H1 (cell line): Measurements from ENCODE around the gene ALAS1. TPM values are rescaled to one million over a fixed set of nuclear protein-coding genes. Genes with fewer than 3 reads are reported as not detected.

Source experiments
- CTCF ChIA-PET: fragments of 300-600 bp; sonication (Branson Sonifier 250); formaldehyde crosslinking; loops from one replicate; lab custom pipeline; 2021; ENCODE audit not compliant: partially characterized antibody; lab: Charles Lee
- POLR2A ChIA-PET: fragments of 300-600 bp; sonication (Branson Sonifier 250); formaldehyde crosslinking; loops from one replicate; lab custom pipeline; 2021; ENCODE audit warnings: inconsistent platforms; ENCODE audit not compliant: partially characterized antibody; lab: Charles Lee
- DNase-seq, 2 experiments: peaks; one replicate each; pipeline versions ENCODE4 v3.0.0 to v3.0.0-alpha.2; 2010 to 2022; ENCODE audit warnings: low spot score in 2 of 2, low read depth in 1 of 2, mixed read lengths in 1 of 2
- FAIRE-seq: peaks from 2 replicates; lab custom pipeline; 2011; peaks lifted over from hg19 to GRCh38; lab: Jason Lieb, UNC
- H2AFZ ChIP-seq: 2 replicates; pipeline ENCODE4 v1.8.1; 2012; ENCODE audit warnings: low read length, inconsistent platforms
- H2AK5ac ChIP-seq: 2 replicates; pipeline ENCODE4 v1.6.1; 2013; ENCODE audit warnings: low read depth, low read length
- H2BK120ac ChIP-seq: replicated peaks from 2 replicates; pipeline ENCODE3; 2013; ENCODE audit warnings: low read depth, low read length, inconsistent platforms
- H2BK12ac ChIP-seq: 2 replicates; pipeline ENCODE4 v1.6.1; 2013; ENCODE audit warnings: low read depth, low read length
- H2BK15ac ChIP-seq: 2 replicates; pipeline ENCODE4 v1.6.1; 2013; ENCODE audit warnings: low read length
- H2BK20ac ChIP-seq: 2 replicates; pipeline ENCODE4 v1.6.1; 2013; ENCODE audit warnings: low read length
- H2BK5ac ChIP-seq: 2 replicates; pipeline ENCODE4 v1.6.1; 2013; ENCODE audit warnings: low read depth, low read length
- H3K14ac ChIP-seq: 2 replicates; pipeline ENCODE4 v1.6.1; 2013; ENCODE audit warnings: inconsistent platforms; ENCODE audit not compliant: insufficient read length
- H3K18ac ChIP-seq: 2 replicates; pipeline ENCODE4 v1.6.1; 2013; ENCODE audit warnings: low read length; ENCODE audit errors: extremely low read depth
- H3K23ac ChIP-seq: 2 replicates; pipeline ENCODE4 v1.6.1; 2013; ENCODE audit warnings: inconsistent platforms; ENCODE audit not compliant: insufficient read length
- H3K23me2 ChIP-seq: 2 replicates; pipeline ENCODE4 v1.6.1; 2013; ENCODE audit warnings: low read depth, low read length
- H3K27ac ChIP-seq: 2 replicates; pipeline ENCODE4 v1.6.1; 2011; ENCODE audit warnings: low read depth, low read length, inconsistent platforms
- H3K27me3 ChIP-seq, 4 experiments: replicated peaks in 1 of 4; 1 replicate in 1 of 4; 2 replicates in 3 of 4; pipeline versions ENCODE4 v1.6.1 to v1.8.1; 2011 to 2013; ENCODE audit warnings: low read length in 3 of 4, mild to moderate bottlenecking in 3 of 4, inconsistent platforms in 2 of 4, mixed read lengths in 2 of 4, moderate library complexity in 1 of 4; ENCODE audit not compliant: control insufficient read depth in 3 of 4, insufficient read depth in 3 of 4; ENCODE audit errors: extremely low read depth in 1 of 4
- H3K36me3 ChIP-seq, 4 experiments: 2 replicates each; pipeline versions ENCODE4 v1.6.1 to v1.8.1; 2011 to 2013; ENCODE audit warnings: mild to moderate bottlenecking in 4 of 4, low read length in 3 of 4, moderate library complexity in 2 of 4, control low read depth in 1 of 4, inconsistent platforms in 1 of 4; ENCODE audit not compliant: insufficient read depth in 4 of 4, control insufficient read depth in 2 of 4
- H3K4ac ChIP-seq: replicated peaks from 2 replicates; pipeline ENCODE3; 2013; ENCODE audit warnings: low read length, low read depth, mixed read lengths, inconsistent platforms; ENCODE audit not compliant: insufficient read length
- H3K4me1 ChIP-seq, 4 experiments: replicated peaks in 1 of 4; 1 replicate in 1 of 4; 2 replicates in 3 of 4; pipeline versions ENCODE4 v1.6.1 to v1.8.1; 2011 to 2013; ENCODE audit warnings: low read length in 3 of 4, inconsistent platforms in 2 of 4, mixed read lengths in 1 of 4; ENCODE audit not compliant: insufficient read depth in 4 of 4, control insufficient read depth in 3 of 4
- H3K4me2 ChIP-seq, 2 experiments: 2 replicates each; pipeline versions ENCODE4 v1.6.1 to v1.8.1; 2011 to 2013; ENCODE audit warnings: low read depth in 2 of 2, low read length in 2 of 2, control low read depth in 1 of 2, inconsistent platforms in 1 of 2, mild to moderate bottlenecking in 1 of 2; ENCODE audit not compliant: insufficient read depth in 1 of 2
- H3K4me3 ChIP-seq, 4 experiments: fragments of 200-600, 300-600 bp in 1 of 4; sonication (generic), shearing (Covaris generic), sonication (Bioruptor Twin) in 1 of 4; 2 replicates each; pipeline versions ENCODE4 v1.5.1 to v1.8.1; 2011 to 2016; ENCODE audit warnings: low read length in 4 of 4, low read depth in 3 of 4, control low read depth in 2 of 4, inconsistent platforms in 2 of 4, mild to moderate bottlenecking in 2 of 4, mixed read lengths in 1 of 4, moderate library complexity in 1 of 4; ENCODE audit not compliant: insufficient read depth in 2 of 4; ENCODE audit errors: extremely low read depth in 1 of 4
- H3K56ac ChIP-seq: replicated peaks from 2 replicates; pipeline ENCODE3; 2013; ENCODE audit warnings: low read depth, mild to moderate bottlenecking, mixed read lengths, low read length, inconsistent platforms; ENCODE audit not compliant: insufficient read length
- H3K79me1 ChIP-seq: 2 replicates; pipeline ENCODE4 v1.6.1; 2013; ENCODE audit warnings: low read depth, low read length, control low read depth
- H3K79me2 ChIP-seq, 2 experiments: 2 replicates each; pipeline versions ENCODE4 v1.6.1 to v1.8.1; 2012 to 2013; ENCODE audit warnings: low read length in 2 of 2, mild to moderate bottlenecking in 2 of 2, inconsistent platforms in 1 of 2; ENCODE audit not compliant: insufficient read depth in 2 of 2, control insufficient read depth in 1 of 2
- H3K9ac ChIP-seq, 4 experiments: replicated peaks in 1 of 4; 1 replicate in 1 of 4; 2 replicates in 3 of 4; pipeline versions ENCODE4 v1.6.1 to v1.8.1; 2011 to 2013; ENCODE audit warnings: low read depth in 3 of 4, low read length in 3 of 4, control low read depth in 2 of 4, mild to moderate bottlenecking in 2 of 4, moderate library complexity in 2 of 4, inconsistent platforms in 1 of 4; ENCODE audit errors: extremely low read depth in 1 of 4
- H3K9me3 ChIP-seq, 2 experiments: 2 replicates each; pipeline versions ENCODE4 v1.6.1 to v1.8.1; 2012 to 2013; ENCODE audit warnings: mild to moderate bottlenecking in 2 of 2, moderate library complexity in 2 of 2, control low read depth in 1 of 2, inconsistent platforms in 1 of 2, low read depth in 1 of 2, low read length in 1 of 2, mixed read lengths in 1 of 2; ENCODE audit not compliant: insufficient read depth in 2 of 2
- H4K20me1 ChIP-seq, 2 experiments: replicated peaks in 1 of 2; 2 replicates each; pipeline versions ENCODE3 to v1.8.1; 2011 to 2013; ENCODE audit warnings: inconsistent platforms in 2 of 2, low read length in 2 of 2, mild to moderate bottlenecking in 1 of 2; ENCODE audit not compliant: insufficient read depth in 2 of 2, control insufficient read depth in 1 of 2
- H4K5ac ChIP-seq: 2 replicates; pipeline ENCODE4 v1.6.1; 2013; ENCODE audit warnings: low read length, low read depth, mixed read lengths, inconsistent platforms; ENCODE audit not compliant: insufficient read length
- H4K8ac ChIP-seq: 2 replicates; pipeline ENCODE4 v1.8.0; 2013; ENCODE audit warnings: mild to moderate bottlenecking, moderate library complexity, low read length, inconsistent platforms; ENCODE audit not compliant: insufficient read depth; ENCODE audit errors: extremely low read depth
- H4K91ac ChIP-seq: replicated peaks from 2 replicates; pipeline ENCODE3; 2013; ENCODE audit warnings: low read length, mixed read lengths, inconsistent platforms; ENCODE audit not compliant: insufficient read length
- BACH1 ChIP-seq: IDR thresholded peaks from 2 replicates; pipeline ENCODE4 v1.6.1; 2012; ENCODE audit warnings: low read length, improper control_type of control experiment
- CBX8 ChIP-seq: fragments of 300-800, 300-1000 bp; sonication (generic); IDR thresholded peaks from 2 replicates; pipeline ENCODE4 v1.7.1; 2016; ENCODE audit warnings: low read depth, low read length, borderline replicate concordance
- CTBP2 ChIP-seq: IDR thresholded peaks from 2 replicates; pipeline ENCODE4 v1.7.0; 2011; ENCODE audit warnings: borderline replicate concordance, mild to moderate bottlenecking, moderate library complexity, mixed read lengths, low read length; ENCODE audit not compliant: insufficient read depth, insufficient read length
- RFX5 ChIP-seq: IDR thresholded peaks from 2 replicates; pipeline ENCODE4 v1.6.1; 2011; ENCODE audit warnings: low read depth, low read length, improper control_type of control experiment, borderline replicate concordance
- SUZ12 ChIP-seq: fragments of 200-600 bp; sonication (generic); IDR thresholded peaks from 2 replicates; pipeline ENCODE4 v1.6.1; 2012; ENCODE audit warnings: mild to moderate bottlenecking, inconsistent platforms, low read length, moderate library complexity, mixed read lengths
- TAF7 ChIP-seq: optimal IDR thresholded peaks from 2 replicates; pipeline ENCODE3; 2011; ENCODE audit warnings: low read depth, mild to moderate bottlenecking, inconsistent platforms, low read length, moderate library complexity, borderline replicate concordance
- WGBS, 2 experiments: shearing (Covaris generic) in 1 of 2; methylation state at CpG; one replicate each; pipeline versions ENCODE4 v1.1.6 to v1.1.7; 2013 to 2015; ENCODE audit warnings: low lambda C conversion rate in 2 of 2, mixed read lengths in 2 of 2, inconsistent platforms in 1 of 2, low coverage in 1 of 2, missing lambda C conversion rate in 1 of 2; ENCODE audit not compliant: insufficient replicate concordance in 2 of 2, insufficient coverage in 1 of 2, insufficient read length in 1 of 2; ENCODE audit errors: extremely low coverage in 1 of 2, missing lambda C conversion rate in 1 of 2; 5-methylcytosine and 5-hydroxymethylcytosine counted together
- polyA plus RNA-seq, 7 experiments: library from polyadenylated mRNA; depleted of rRNA in 3 of 7; stranded (reverse) in 5 of 7; unstranded in 2 of 7; fragments of >200 nt in 5 of 7; fragments of 200-250 nt in 2 of 7; gene quantifications; 1 replicate in 5 of 7; 2 replicates in 1 of 7; 4 replicates in 1 of 7; pipeline versions ENCODE4 v1.2.1 to v1.2.3, GENCODE V29; 2011 to 2013; ENCODE audit warnings: missing spikeins in 2 of 7, mixed read lengths in 2 of 7
- total RNA-seq: library from RNA; stranded (reverse); fragmentation: NEBNext Ultra II Directional; extraction: Animal tissue kit (Norgen Biotek cat#: 25700); gene quantifications from 2 replicates; pipeline ENCODE4 v1.2.1, GENCODE V29; 2021

ALAS1 gene
- total and polyA plus RNA-seq, 2 of the 8 experiments (the other 6 are each of a cell fraction or from before 2014, with no cell fraction given), result 45.9 to 84.4 TPM

DNA sequence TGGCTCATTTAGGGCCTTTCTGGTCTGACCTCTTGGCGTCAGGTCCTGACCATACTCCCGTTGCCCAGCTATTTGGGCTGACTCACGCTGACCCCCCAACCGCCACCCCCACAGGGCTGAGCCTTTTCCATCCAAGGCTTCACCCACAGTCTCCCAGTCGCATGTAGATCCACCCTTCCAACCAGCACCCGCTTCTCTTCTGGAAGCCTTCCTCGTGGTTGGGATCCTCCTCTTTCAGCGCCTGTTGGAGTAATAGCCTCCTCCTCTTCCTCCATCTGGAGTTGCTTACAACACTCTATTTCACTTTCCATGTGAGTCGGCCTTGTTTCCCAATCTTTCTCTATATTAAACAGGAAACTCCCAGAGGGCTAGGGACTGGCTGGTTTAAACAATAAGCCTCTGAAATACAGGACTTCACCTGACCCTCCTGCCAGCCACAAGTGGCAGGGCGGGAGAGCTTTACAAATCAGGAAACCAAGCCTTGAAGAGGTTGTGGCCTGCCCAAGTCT is 2.1 kb upstream of the ALAS1 start:
- Histone ChIP-seq H2BK5ac (no peak overlapping the region), H2BK15ac (no peak overlapping the region), H3K56ac (no peak overlapping the region), H2BK12ac (no peak overlapping the region), H3K18ac (no peak overlapping the region), H3K4me1 (peaks cover 0 to 12% (median 7%) of the 10 kb centered on the region in 4 experiments; a peak in 6 of 7 replicates), H3K4ac (no peak overlapping the region), H3K23ac (no peak overlapping the region), H3K9ac (no peak overlapping the region), H3K23me2 (peaks cover 4% of the 10 kb centered on the region; the same call in 1 of the 2 replicates), H3K79me1 (no peaks in the 10 kb centered on the region; the same call in none of the 2 replicates), H3K79me2 (peaks cover 0 to 8% of the 10 kb centered on the region in 2 experiments; a peak in 2 of 4 replicates), H3K14ac (no peak overlapping the region), H2BK20ac (no peak overlapping the region), H4K20me1 (peaks cover 0 to 3% of the 10 kb centered on the region in 2 experiments), H4K8ac (no peak overlapping the region), H3K27me3 (peaks cover 0 to 3% (median under 1%) of the 10 kb centered on the region in 4 experiments; a peak in 4 of 7 replicates), H2AK5ac (no peak overlapping the region), H4K5ac (no peak overlapping the region), H3K4me2 (no peak overlapping the region), H3K4me3 (no peak overlapping the region), H3K9me3 (no peaks in the 10 kb centered on the region), H3K27ac (no peak overlapping the region), H2BK120ac (no peak overlapping the region), H4K91ac (no peak overlapping the region), H3K36me3 (peaks cover 0 to 8% (median 0%) of the 10 kb centered on the region in 4 experiments; a peak in 2 of 8 replicates), H2AFZ (no peak overlapping the region)
- WGBS, 2 experiments, result 93% methylated on average over 10 of the region's 10 CpGs; no CpG with 5 or more reads in 1 of the 2 experiments
- DNase-seq (no peak), FAIRE-seq (no peak)
- CTCF ChIA-PET, result interaction anchor here (1.2 to 2.4 kb wide), 5 partner anchors 26 to 194 kb away, joined by 3 to 8 read pairs (median 4); no protein-coding TSS in a partner anchor
- POLR2A ChIA-PET, result interaction anchor here (1.0 to 2.1 kb wide), 3 partner anchors 14 to 43 kb away, joined by 3 to 14 read pairs (median 3); partner anchors contain the start of gene POC1A
- TF ChIP-seq SUZ12, result no peak
- TF ChIP-seq CBX8, result no peak
- no peak for TF ChIP-seq RFX5
- TF ChIP-seq TAF7, result no peak
- TF ChIP-seq CTBP2, result no peak
- TF ChIP-seq BACH1, result no peak
